Mesenchymal stem cell (in vitro differentiated cells and primary cell): ENCODE measurements around the gene MYH16.

ENCODE experiments used
- DNase-seq: peaks from one replicate; pipeline ENCODE4 v3.0.0-alpha.2; 2013
- H2AFZ ChIP-seq: one replicate; pipeline ENCODE4 v1.6.1; 2013; ENCODE audit warnings: low read depth, mild to moderate bottlenecking, control low read depth, inconsistent platforms, low read length, moderate library complexity
- H2AK5ac ChIP-seq: 2 replicates; pipeline ENCODE4 v1.6.1; 2013; ENCODE audit warnings: low read length, moderate library complexity, mild to moderate bottlenecking, inconsistent platforms; ENCODE audit not compliant: severe bottlenecking
- H2BK120ac ChIP-seq: one replicate; pipeline ENCODE4 v1.6.1; 2013; ENCODE audit warnings: low read depth, mild to moderate bottlenecking, inconsistent platforms, low read length, moderate library complexity
- H2BK12ac ChIP-seq, 2 experiments: one replicate each; pipeline ENCODE4 v1.6.1; 2013; ENCODE audit warnings: inconsistent platforms in 2 of 2, low read length in 2 of 2, mild to moderate bottlenecking in 2 of 2, moderate library complexity in 2 of 2, control low read depth in 1 of 2
- H2BK15ac ChIP-seq: one replicate; pipeline ENCODE4 v1.6.1; 2013; ENCODE audit warnings: mild to moderate bottlenecking, low read depth, inconsistent platforms; ENCODE audit not compliant: poor library complexity, severe bottlenecking
- H2BK5ac ChIP-seq: 2 replicates; pipeline ENCODE4 v1.6.1; 2013; ENCODE audit warnings: low read depth, mild to moderate bottlenecking, low read length, control low read depth, inconsistent platforms; ENCODE audit not compliant: poor library complexity, severe bottlenecking
- H3K14ac ChIP-seq, 2 experiments: one replicate each; pipeline ENCODE4 v1.6.1; 2013; ENCODE audit warnings: inconsistent platforms in 2 of 2, low read length in 2 of 2, control low read depth in 1 of 2, mild to moderate bottlenecking in 1 of 2, moderate library complexity in 1 of 2
- H3K18ac ChIP-seq, 2 experiments: one replicate each; pipeline ENCODE4 v1.6.1; 2013; ENCODE audit warnings: inconsistent platforms in 2 of 2, low read length in 2 of 2, control low read depth in 1 of 2, low read depth in 1 of 2, mild to moderate bottlenecking in 1 of 2
- H3K23ac ChIP-seq, 2 experiments: one replicate each; pipeline ENCODE4 v1.6.1; 2013; ENCODE audit warnings: inconsistent platforms in 2 of 2, low read length in 2 of 2, mild to moderate bottlenecking in 2 of 2, moderate library complexity in 2 of 2, control low read depth in 1 of 2
- H3K27ac ChIP-seq: 2 replicates; pipeline ENCODE4 v1.5.1; 2013; ENCODE audit warnings: mild to moderate bottlenecking, moderate library complexity, low read length, control low read depth, inconsistent platforms; ENCODE audit not compliant: poor library complexity, severe bottlenecking
- H3K27me3 ChIP-seq, 2 experiments: 2 replicates each; pipeline versions ENCODE4 v1.6.1 to v1.7.0; 2013; ENCODE audit warnings: low read length in 2 of 2, mild to moderate bottlenecking in 2 of 2, moderate library complexity in 2 of 2, control low read depth in 1 of 2, inconsistent platforms in 1 of 2; ENCODE audit not compliant: control insufficient read depth in 1 of 2, insufficient read depth in 1 of 2
- H3K36me3 ChIP-seq, 2 experiments: 2 replicates each; pipeline versions ENCODE4 v1.6.1 to v1.7.0; 2013; ENCODE audit warnings: low read length in 2 of 2, control low read depth in 1 of 2, inconsistent platforms in 1 of 2, low read depth in 1 of 2, mild to moderate bottlenecking in 1 of 2; ENCODE audit not compliant: insufficient read depth in 2 of 2, control insufficient read depth in 1 of 2
- H3K4ac ChIP-seq, 2 experiments: one replicate each; pipeline ENCODE4 v1.6.1; 2013; ENCODE audit warnings: inconsistent platforms in 2 of 2, low read length in 2 of 2, mild to moderate bottlenecking in 2 of 2, moderate library complexity in 2 of 2, control low read depth in 1 of 2, low read depth in 1 of 2
- H3K4me1 ChIP-seq: 2 replicates; pipeline ENCODE4 v1.6.1; 2013; ENCODE audit warnings: low read depth, low read length, control low read depth; ENCODE audit not compliant: control insufficient read depth, insufficient read depth
- H3K4me2 ChIP-seq: 2 replicates; pipeline ENCODE4 v1.6.1; 2013; ENCODE audit warnings: low read length, mild to moderate bottlenecking, inconsistent platforms; ENCODE audit not compliant: poor library complexity, severe bottlenecking
- H3K4me3 ChIP-seq, 2 experiments: 2 replicates each; pipeline versions ENCODE4 v1.5.1 to v1.7.0; 2013; ENCODE audit warnings: low read length in 2 of 2, mild to moderate bottlenecking in 2 of 2, control low read depth in 1 of 2, low read depth in 1 of 2; ENCODE audit not compliant: insufficient read depth in 1 of 2
- H3K79me1 ChIP-seq: replicated peaks from 2 replicates; pipeline ENCODE4 v1.6.1; 2013; ENCODE audit warnings: mild to moderate bottlenecking, control low read depth, low read length, inconsistent platforms; ENCODE audit not compliant: poor library complexity, severe bottlenecking
- H3K9ac ChIP-seq: 2 replicates; pipeline ENCODE4 v1.7.0; 2013; ENCODE audit warnings: mild to moderate bottlenecking, low read length, moderate library complexity
- H3K9me3 ChIP-seq: 2 replicates; pipeline ENCODE4 v1.7.0; 2013; ENCODE audit warnings: mild to moderate bottlenecking, low read length; ENCODE audit not compliant: control insufficient read depth
- H4K8ac ChIP-seq: one replicate; pipeline ENCODE4 v1.6.1; 2013; ENCODE audit warnings: inconsistent platforms, mild to moderate bottlenecking, low read length, moderate library complexity
- H4K91ac ChIP-seq: one replicate; pipeline ENCODE4 v1.6.1; 2013; ENCODE audit warnings: mild to moderate bottlenecking, low read length, inconsistent platforms
- WGBS: methylation state at CpG from one replicate; pipeline ENCODE4 v1.1.7; 2013; ENCODE audit warnings: mixed read lengths; 5-methylcytosine and 5-hydroxymethylcytosine counted together

The MYH16 gene

DNA sequence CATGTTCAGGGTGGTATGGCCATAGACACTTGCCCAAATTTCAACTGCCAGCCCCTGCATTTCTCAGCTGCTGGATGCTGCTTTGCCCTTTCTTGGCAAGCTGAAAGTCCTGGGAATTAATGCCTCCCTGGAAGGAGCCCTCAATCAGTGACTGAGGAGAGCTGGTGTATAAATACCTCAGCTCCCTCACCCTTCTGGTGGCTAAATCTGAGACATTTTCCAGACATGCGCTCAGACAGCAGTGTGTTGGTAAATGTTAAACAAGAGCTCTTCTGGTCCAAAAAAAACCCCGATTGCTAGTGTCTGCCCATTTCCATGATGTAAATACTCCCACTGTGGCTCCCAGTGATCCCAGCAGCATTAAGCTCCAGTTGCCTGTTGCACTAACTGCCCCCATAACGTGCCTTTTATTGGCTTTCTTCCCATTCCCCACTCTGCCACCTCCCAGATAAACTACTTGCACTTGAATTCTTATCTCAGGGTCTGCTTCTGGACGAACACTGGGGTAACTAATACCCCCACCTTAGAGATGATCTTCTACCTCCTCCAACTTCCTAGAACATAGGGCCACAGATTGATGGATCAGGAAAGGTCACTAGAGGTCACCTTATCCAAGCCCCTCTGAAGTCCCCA is 6.7 kb upstream of the MYH16 start:
- Histone ChIP-seq H2BK12ac (no peak overlapping the region), H3K4ac (no peak overlapping the region), H3K14ac (no peak overlapping the region), H3K79me1 (no peaks in the 10 kb centered on the region), H3K36me3 (no peaks in the 10 kb centered on the region), H2AK5ac (no peak overlapping the region), H3K9me3 (peaks cover 3% of the 10 kb centered on the region), H4K91ac (no peak overlapping the region), H4K8ac (no peak overlapping the region), H3K23ac (no peak overlapping the region), H2AFZ (no peak overlapping the region), H2BK120ac (no peak overlapping the region), H2BK5ac (no peak overlapping the region), H3K4me1 (peaks cover 14% of the 10 kb centered on the region), H3K18ac (no peak overlapping the region), H3K4me2 (no peak overlapping the region), H2BK15ac (no peak overlapping the region), H3K4me3 (no peak overlapping the region), H3K9ac (no peak overlapping the region), H3K27ac (no peak overlapping the region), H3K27me3 (peaks cover 13 to 23% of the 10 kb centered on the region in 2 experiments)
- WGBS = 62% methylated on average over 4 of the region's 4 CpGs
- no peak for DNase-seq

DNA sequence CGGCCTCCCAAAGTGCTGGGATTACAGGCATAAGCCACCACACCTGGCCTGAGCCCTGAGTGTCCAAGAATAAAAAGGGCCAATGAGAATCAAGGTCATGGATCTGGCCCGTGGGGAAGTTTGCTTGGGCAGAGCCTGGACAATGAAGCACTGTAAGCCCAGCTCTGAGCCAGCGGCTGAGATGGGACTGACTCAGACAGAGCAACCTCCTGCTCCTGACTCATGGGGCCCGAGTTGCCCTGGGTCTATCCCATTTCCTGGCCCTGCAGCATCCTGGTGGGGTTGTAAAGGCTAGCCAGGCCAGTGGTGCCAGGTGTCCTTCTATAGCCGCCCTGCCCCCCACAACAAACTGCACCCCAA is 5.2 kb upstream of the MYH16 start:
- Histone ChIP-seq H3K9ac (peak overlapping the region; percentile 30), H3K27ac (peak overlapping the region; percentile 65), H3K27me3 (peaks cover 12 to 19% of the 10 kb centered on the region in 2 experiments), H4K8ac (no peak overlapping the region), H2BK120ac (no peak overlapping the region), H3K9me3 (peaks cover 3% of the 10 kb centered on the region), H2BK5ac (no peak overlapping the region), H3K4me2 (no peak overlapping the region), H3K79me1 (no peaks in the 10 kb centered on the region), H2BK12ac (peak overlapping the region in 1 of 2 experiments; percentile 45), H4K91ac (peak overlapping the region; percentile 1), H3K23ac (no peak overlapping the region), H3K4me1 (peaks cover 14% of the 10 kb centered on the region), H3K4ac (peak overlapping the region in 1 of 2 experiments; percentile 6), H3K18ac (peak overlapping the region; percentile 4 to 84), H3K4me3 (no peak overlapping the region), H3K36me3 (no peaks in the 10 kb centered on the region), H2BK15ac (no peak overlapping the region), H2AFZ (peak overlapping the region; percentile 29), H2AK5ac (no peak overlapping the region), H3K14ac (peak overlapping the region in 1 of 2 experiments; percentile 73)
- DNase-seq = peak; percentile 77
- 19% methylated on average over 5 of the region's 5 CpGs for WGBS

DNA sequence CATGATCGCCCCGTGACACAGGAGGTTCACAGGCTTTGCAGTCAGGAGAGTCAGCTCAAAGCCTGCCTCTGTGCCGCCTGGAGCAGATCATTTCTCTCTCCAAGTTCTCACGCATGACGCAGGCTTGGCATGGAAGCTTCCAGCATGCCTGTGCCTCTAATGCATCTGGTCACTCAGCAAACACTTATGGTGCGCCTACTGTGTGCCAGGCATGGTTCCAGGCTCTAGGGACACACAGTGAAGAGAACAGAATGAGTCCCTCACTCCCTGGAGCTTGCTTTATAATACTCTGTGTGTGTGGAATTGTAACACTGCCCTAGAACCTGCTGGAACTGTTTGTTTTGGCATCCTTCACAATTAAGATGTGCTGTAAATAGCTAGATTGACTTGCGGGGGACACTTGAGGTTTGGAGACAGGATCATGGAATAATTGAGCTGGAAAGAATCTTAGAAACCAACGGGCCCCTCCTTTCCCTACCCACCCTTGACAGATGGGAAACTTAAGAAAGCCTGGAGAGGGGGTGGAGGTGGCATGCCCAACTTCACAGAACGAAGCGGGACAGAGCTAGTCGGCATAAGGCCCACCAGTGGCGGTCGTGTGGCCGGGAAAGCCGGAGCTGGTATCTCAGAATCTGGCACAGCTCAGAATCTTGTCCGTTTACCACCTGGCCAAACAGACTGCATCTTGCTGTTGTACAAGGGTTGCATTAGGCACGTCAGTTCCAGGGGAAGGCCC is 4.6 kb upstream of the MYH16 start:
- H3K4me3 ChIP-seq = no peak overlapping the region
- H3K14ac ChIP-seq = peak overlapping the region in 1 of 2 experiments; percentile 73
- peak overlapping the region; percentile 29 for H2AFZ ChIP-seq
- no peak overlapping the region for H2BK120ac ChIP-seq
- no peaks in the 10 kb centered on the region for H3K36me3 ChIP-seq
- no peak overlapping the region for H3K4me2 ChIP-seq
- H2BK12ac ChIP-seq = peak overlapping the region in 1 of 2 experiments; percentile 45
- peak; percentile 21 for DNase-seq
- H3K27me3 ChIP-seq = peaks cover 7 to 14% of the 10 kb centered on the region in 2 experiments
- H3K9ac ChIP-seq = peak overlapping the region; percentile 30
- H3K18ac ChIP-seq = peak overlapping the region; percentile 4 to 84
- no peak overlapping the region for H2AK5ac ChIP-seq
- H3K9me3 ChIP-seq = peaks cover 3% of the 10 kb centered on the region
- H2BK5ac ChIP-seq = no peak overlapping the region
- H3K23ac ChIP-seq = peak overlapping the region in 1 of 2 experiments; percentile 61
- H4K8ac ChIP-seq = no peak overlapping the region
- peak overlapping the region; percentile 1 for H4K91ac ChIP-seq
- H3K4ac ChIP-seq = peak overlapping the region in 1 of 2 experiments; percentile 6
- peak overlapping the region; percentile 65 for H3K27ac ChIP-seq
- WGBS = 88% methylated on average over 16 of the region's 17 CpGs
- peaks cover 18% of the 10 kb centered on the region for H3K4me1 ChIP-seq
- H3K79me1 ChIP-seq = no peaks in the 10 kb centered on the region
- no peak overlapping the region for H2BK15ac ChIP-seq

- Histone ChIP-seq H3K18ac (no peak overlapping the region), H2AFZ (peak overlapping the region; percentile 29), H2BK120ac (no peak overlapping the region), H3K4me1 (peaks cover 21% of the 10 kb centered on the region), H2BK5ac (no peak overlapping the region), H3K14ac (peak overlapping the region in 1 of 2 experiments; percentile 45), H3K4me3 (no peak overlapping the region), H2AK5ac (peak overlapping the region; percentile 18), H3K27ac (no peak overlapping the region), H3K4ac (no peak overlapping the region), H3K36me3 (no peaks in the 10 kb centered on the region), H3K9ac (peak overlapping the region; percentile 30), H4K8ac (no peak overlapping the region), H3K9me3 (peaks cover 3% of the 10 kb centered on the region), H3K23ac (no peak overlapping the region), H3K27me3 (peaks cover 1 to 12% of the 10 kb centered on the region in 2 experiments), H3K79me1 (no peaks in the 10 kb centered on the region), H3K4me2 (no peak overlapping the region), H4K91ac (no peak overlapping the region), H2BK15ac (no peak overlapping the region), H2BK12ac (peak overlapping the region in 1 of 2 experiments; percentile 6)
- WGBS = 96% methylated on average over 4 of the region's 4 CpGs
- no peak for DNase-seq
Measured at GRCh38 chr7:99268577-99268908, 4.1 kb upstream of the MYH16 start.
